T-helper 2 cell treated with Interferon-gamma antibody and Interleukin-4, amounts not matched to agents 5 μg/mL and 100 μg/mL, for 36 hours (primary cell): ENCODE measurements around the gene TEAD1.

ENCODE experiments used
- DNase-seq: peaks from one replicate; pipeline ENCODE4 v3.0.0; 2021; ENCODE audit warnings: low spot score
- H3K27ac Mint-ChIP-seq: one replicate; pipeline ENCODE4 v1.8.0; 2021; ENCODE audit warnings: mild to moderate bottlenecking, mixed read lengths
- H3K27me3 Mint-ChIP-seq: one replicate; pipeline ENCODE4 v1.8.0; 2021; ENCODE audit warnings: low read depth, mixed read lengths
- H3K36me3 Mint-ChIP-seq: one replicate; pipeline ENCODE4 v1.8.0; 2021; ENCODE audit warnings: low read depth, mixed read lengths
- H3K4me1 Mint-ChIP-seq: one replicate; pipeline ENCODE4 v1.8.0; 2021; ENCODE audit warnings: low read depth, mixed read lengths
- H3K4me3 Mint-ChIP-seq: one replicate; pipeline ENCODE4 v1.8.0; 2022; ENCODE audit warnings: mild to moderate bottlenecking, moderate library complexity, mixed read lengths
- H3K9me3 Mint-ChIP-seq: one replicate; pipeline ENCODE4 v1.8.0; 2021; ENCODE audit warnings: mixed read lengths

Gene TEAD1

DNA sequence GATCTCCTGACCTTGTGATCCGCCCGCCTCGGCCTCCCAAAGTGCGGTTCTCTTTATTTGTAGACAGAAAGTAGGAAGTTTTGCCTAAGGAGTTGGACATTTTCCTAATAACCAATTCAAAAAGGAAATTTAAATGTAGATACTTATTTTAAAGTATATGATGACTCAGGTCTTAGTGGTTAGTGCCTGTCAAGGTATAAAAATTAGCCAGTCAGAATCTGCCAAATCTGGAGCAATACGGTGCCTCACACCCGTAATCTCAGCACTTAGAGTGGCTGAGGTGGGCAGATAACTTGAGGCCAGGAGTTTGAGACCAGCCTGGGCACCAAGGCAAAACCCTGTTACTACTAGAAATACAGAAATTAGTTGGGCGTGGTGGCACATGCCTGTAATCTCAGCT lies 248.2 kb downstream of the TEAD1 start:
- no peak for DNase-seq
- Mint-ChIP-seq H3K4me3 (no peak overlapping the region), H3K9me3 (no peaks in the 10 kb centered on the region), H3K27ac (no peak overlapping the region), H3K4me1 (no peaks in the 10 kb centered on the region), H3K27me3 (no peaks in the 10 kb centered on the region), H3K36me3 (no peaks in the 10 kb centered on the region)

DNA sequence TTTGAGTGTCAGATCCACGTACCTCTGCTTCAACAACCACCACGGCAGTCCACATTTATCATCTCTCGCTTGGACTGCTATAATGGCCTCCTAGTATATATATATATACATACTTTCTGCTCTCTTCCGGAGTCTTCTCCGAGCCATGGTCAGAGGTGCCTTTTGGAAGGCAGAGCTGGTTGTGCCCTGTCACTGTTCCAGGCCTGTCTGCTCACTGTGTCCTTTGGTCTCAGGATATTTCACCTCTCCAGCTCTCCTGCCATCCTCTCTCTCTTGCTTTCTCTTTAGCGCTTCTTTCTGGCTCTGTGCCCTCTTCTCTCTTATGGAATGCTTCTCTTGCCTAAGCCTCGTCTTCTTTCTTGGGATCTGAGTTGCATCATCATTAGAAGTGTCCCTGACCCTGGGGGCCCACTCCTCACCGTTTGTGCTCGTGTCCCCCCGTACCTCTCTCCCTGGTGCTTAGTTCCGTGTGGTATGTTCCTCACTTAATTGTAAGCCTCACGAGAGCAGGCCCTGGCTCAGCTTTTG lies 248.8 kb downstream of the TEAD1 start:
- Mint-ChIP-seq H3K27ac (no peak overlapping the region), H3K27me3 (no peaks in the 10 kb centered on the region), H3K9me3 (no peaks in the 10 kb centered on the region), H3K4me1 (no peaks in the 10 kb centered on the region), H3K4me3 (no peak overlapping the region), H3K36me3 (no peaks in the 10 kb centered on the region)
- no peak for DNase-seq

DNA sequence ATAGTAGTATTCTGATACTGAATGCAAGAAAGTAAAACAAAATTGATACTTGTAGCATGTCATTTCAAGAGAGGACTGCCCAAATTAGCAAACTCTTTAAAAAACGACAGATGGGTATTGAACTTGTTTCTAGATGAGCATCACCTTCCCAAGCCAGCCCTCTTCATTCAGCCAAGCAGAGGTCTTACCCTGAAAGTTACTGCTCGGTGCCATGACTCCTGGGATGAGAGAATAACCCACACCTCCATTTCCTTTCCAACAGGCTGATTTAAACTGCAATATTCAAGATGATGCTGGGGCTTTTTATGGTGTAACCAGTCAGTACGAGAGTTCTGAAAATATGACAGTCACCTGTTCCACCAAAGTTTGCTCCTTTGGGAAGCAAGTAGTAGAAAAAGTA lies 250.4 kb downstream of the TEAD1 start:
- Mint-ChIP-seq H3K9me3 (no peaks in the 10 kb centered on the region), H3K27ac (no peak overlapping the region), H3K4me3 (no peak overlapping the region), H3K27me3 (no peaks in the 10 kb centered on the region), H3K36me3 (no peaks in the 10 kb centered on the region), H3K4me1 (no peaks in the 10 kb centered on the region)
- DNase-seq: no peak

DNA sequence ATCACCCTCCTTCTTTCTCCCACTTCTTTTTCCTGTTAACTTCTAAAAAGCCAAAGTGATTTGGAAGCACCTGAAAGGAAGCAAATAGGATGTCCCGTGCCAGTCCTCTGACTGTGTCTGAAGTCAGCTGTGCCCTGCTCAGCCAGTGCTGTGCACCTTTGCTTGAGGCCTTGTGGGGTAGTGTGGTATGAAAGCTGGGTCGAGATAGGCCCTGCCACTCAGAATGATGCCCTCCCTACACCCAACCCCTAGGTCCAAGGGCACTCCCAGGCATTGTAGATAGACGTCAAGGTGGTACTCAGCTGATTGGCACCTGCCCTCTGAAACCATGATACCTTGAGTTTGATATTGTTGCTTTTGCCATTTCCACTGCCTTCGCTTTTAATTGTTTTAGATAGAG lies 251.3 kb downstream of the TEAD1 start:
- H3K27me3 Mint-ChIP-seq: no peaks in the 10 kb centered on the region
- DNase-seq: no peak
- H3K9me3 Mint-ChIP-seq: no peaks in the 10 kb centered on the region
- no peaks in the 10 kb centered on the region for H3K4me1 Mint-ChIP-seq
- no peak overlapping the region for H3K27ac Mint-ChIP-seq
- H3K4me3 Mint-ChIP-seq: no peak overlapping the region
- no peaks in the 10 kb centered on the region for H3K36me3 Mint-ChIP-seq

DNA sequence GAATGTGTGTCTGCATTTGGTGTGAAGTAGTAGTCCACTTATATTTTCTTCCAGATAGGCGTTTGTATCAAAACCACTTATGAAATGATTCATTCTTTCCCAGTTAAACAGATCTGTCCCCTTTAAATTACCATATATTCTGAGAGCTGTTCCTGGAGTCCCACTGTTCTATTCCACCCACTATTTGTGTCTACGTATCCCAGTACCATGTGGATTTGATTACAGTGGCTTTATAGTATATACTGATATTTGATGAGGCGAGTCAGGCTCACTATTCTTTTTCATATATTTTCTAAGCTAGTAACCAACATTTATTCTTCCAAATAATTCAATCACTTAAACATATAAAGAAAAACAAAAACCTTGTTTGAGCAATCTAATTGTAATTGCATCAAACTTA lies 253.0 kb downstream of the TEAD1 start:
- Mint-ChIP-seq H3K9me3 (no peaks in the 10 kb centered on the region), H3K27ac (no peak overlapping the region), H3K4me3 (no peak overlapping the region), H3K36me3 (no peaks in the 10 kb centered on the region), H3K4me1 (no peaks in the 10 kb centered on the region), H3K27me3 (no peaks in the 10 kb centered on the region)
- no peak for DNase-seq

DNA sequence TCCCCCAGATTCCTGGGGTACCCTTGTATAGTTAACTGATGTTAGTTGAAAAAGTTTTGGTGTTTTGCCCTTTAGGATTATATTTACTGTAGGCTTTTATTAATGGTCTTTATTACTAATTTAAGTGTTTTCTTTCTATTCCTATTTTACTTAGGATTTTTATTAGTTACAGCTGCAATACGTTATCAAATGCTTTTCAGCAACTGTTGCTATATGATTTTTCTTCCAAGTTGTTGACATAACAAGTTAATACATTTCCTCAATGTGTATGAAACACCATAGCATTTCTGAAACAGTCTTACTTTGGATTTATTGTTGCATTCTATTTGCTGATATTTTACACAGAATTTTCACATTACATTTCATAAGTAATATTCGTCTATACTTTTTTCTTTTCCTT lies 253.7 kb downstream of the TEAD1 start:
- Mint-ChIP-seq H3K27ac (no peak overlapping the region), H3K27me3 (no peaks in the 10 kb centered on the region), H3K36me3 (no peaks in the 10 kb centered on the region), H3K9me3 (no peaks in the 10 kb centered on the region), H3K4me1 (no peaks in the 10 kb centered on the region), H3K4me3 (no peak overlapping the region)
- DNase-seq: no peak

DNA sequence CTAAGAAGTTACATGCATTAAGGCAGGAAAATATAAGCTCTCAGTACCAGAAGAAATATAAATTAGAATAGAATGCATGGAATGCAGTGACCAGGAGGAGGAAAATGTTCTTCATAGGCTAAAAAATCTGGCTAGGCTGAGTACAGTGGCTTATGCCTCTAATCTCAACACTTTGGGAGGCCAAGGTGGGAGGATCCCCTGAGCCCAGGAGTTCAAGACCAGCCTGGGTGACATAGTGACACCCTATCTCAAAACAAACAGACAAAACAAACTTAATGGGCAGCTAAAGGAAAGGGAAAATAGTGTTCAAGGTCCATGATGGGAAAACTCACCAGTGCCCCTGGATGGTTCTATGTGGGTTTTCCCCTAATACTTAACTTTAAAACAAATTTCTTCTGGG lies 256.6 kb downstream of the TEAD1 start:
- H3K36me3 Mint-ChIP-seq: no peaks in the 10 kb centered on the region
- no peak for DNase-seq

DNA sequence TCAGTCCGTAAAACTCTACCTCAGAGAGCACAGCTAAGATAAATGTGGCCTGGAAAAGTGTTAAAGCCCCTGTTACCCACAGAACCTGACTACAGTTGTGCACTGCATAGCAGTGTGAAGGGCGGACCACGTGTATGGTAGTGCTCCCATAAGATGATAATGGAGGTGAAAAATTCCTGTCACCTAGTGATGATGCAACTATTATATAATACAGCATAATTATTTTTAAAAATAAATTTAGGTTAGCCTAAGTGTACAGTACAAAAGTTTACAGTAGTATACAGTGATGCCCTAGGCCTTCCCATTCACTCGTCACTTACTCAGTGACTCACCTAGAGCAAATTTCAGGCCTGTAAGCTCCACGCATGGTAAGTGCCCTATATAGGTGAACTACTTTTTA lies 258.3 kb downstream of the TEAD1 start:
- Mint-ChIP-seq H3K4me3 (no peak overlapping the region), H3K36me3 (no peaks in the 10 kb centered on the region), H3K9me3 (no peaks in the 10 kb centered on the region), H3K27ac (no peak overlapping the region), H3K4me1 (no peaks in the 10 kb centered on the region), H3K27me3 (peaks cover 2% of the 10 kb centered on the region)
- DNase-seq: no peak

More for the DNA sequence above, 256.6 kb downstream of the TEAD1 start:
- Mint-ChIP-seq H3K27me3 (no peaks in the 10 kb centered on the region), H3K9me3 (no peaks in the 10 kb centered on the region), H3K4me3 (no peak overlapping the region), H3K27ac (no peak overlapping the region), H3K4me1 (no peaks in the 10 kb centered on the region)

DNA sequence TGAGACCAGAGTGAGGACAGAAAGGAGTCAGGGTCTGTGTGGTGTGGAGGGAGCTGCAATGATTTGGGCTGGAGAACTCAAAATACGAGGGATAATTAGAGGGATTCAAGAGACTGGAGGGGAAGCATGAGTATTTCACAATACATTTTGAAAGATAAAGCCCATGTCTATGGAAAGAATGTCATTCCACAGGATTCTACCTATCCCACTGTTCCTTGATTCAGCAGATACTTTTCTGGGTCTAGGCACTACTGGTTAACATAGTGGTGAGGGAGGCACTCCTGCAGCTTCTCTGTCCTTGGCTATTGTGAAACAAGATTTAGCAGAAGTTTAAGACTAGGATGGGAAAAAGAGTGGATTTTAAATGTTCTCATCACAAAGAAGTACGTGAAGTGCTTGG lies 262.0 kb downstream of the TEAD1 start:
- no peak overlapping the region for H3K27ac Mint-ChIP-seq
- no peak overlapping the region for H3K4me3 Mint-ChIP-seq
- no peaks in the 10 kb centered on the region for H3K36me3 Mint-ChIP-seq
- H3K27me3 Mint-ChIP-seq: peaks cover 7% of the 10 kb centered on the region
- no peak for DNase-seq
- H3K9me3 Mint-ChIP-seq: no peaks in the 10 kb centered on the region
- H3K4me1 Mint-ChIP-seq: no peaks in the 10 kb centered on the region

DNA sequence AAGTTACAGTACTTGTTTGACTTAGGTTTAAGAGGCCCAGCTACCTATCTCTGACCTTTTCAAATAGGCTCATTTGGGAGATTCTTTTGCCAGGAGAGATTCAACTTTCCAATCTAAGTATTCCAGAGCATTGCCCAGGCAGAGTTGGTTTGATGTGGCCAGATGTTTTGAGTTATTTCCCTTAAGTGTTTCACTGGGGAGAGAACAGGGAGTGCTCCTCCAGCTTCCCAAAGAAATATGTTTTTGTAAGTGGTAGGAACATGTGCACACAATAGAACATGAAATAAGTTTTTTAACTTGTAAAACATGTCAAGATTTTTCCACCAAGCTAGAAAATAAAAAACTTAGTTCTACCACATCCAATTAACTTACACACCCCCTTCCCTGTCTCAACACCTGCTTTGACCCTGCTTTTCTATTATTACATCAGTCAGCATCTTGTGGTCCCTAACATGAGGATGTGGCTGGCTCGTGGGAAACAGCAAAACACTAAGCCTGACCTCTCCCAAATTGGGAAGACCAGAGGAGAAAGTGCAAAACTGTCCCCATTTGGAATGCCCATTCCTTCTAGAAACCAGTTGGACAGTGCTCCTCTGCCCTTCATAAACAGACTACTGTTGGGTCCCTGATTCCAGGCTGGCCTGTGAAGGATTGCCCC lies 264.5 kb downstream of the TEAD1 start:
- Mint-ChIP-seq H3K27me3 (peaks cover 7% of the 10 kb centered on the region), H3K27ac (no peak overlapping the region)

DNA sequence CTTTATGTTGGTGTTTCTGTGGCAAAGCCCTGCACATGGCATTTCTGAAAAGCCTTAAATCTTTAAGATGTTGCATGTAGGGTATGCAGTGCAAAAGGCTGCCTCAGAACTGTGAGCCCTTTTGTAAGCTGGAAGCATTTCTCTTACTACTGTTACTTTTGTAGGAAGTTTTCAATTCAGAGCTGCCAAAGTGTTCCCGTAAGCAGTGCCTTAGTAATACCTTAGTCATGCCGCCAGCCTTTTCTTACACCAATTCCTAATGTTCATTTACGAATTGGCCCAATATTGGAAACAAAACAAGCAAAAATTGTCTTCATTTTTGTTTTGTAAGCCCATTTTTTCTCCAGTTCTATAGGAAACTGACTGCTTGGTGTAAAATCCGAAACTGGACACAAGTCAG lies 267.4 kb downstream of the TEAD1 start:
- no peak overlapping the region for H3K4me3 Mint-ChIP-seq

More for the DNA sequence above, 264.5 kb downstream of the TEAD1 start:
- Mint-ChIP-seq H3K36me3 (no peaks in the 10 kb centered on the region), H3K9me3 (no peaks in the 10 kb centered on the region), H3K4me1 (no peaks in the 10 kb centered on the region), H3K4me3 (no peak overlapping the region)
- no peak for DNase-seq

DNA sequence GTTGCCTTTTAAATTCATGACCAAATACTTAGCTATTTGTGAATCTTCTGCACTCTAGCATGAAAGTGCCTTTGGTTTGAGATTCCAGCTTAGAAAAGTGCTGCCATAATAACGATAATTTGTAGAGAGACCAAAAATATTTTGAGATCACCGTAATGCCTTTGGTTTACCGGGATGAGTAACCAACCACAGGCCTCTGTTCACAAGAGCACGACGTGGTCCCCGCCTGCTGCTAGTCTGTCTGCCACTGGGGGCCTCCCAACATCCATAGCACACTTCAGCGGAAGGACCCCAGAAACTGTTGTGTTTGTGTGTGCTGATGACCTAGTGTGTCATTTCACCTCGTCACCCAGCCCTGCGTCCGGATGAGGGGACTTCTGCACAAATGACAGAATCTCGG lies 267.9 kb downstream of the TEAD1 start:
- Mint-ChIP-seq H3K36me3 (no peaks in the 10 kb centered on the region), H3K4me3 (no peak overlapping the region), H3K27ac (no peak overlapping the region), H3K4me1 (no peaks in the 10 kb centered on the region), H3K9me3 (no peaks in the 10 kb centered on the region), H3K27me3 (peaks cover 5% of the 10 kb centered on the region)
- no peak for DNase-seq

More for the DNA sequence above, 267.4 kb downstream of the TEAD1 start:
- H3K27me3 Mint-ChIP-seq: peaks cover 5% of the 10 kb centered on the region
- H3K9me3 Mint-ChIP-seq: no peaks in the 10 kb centered on the region
- no peaks in the 10 kb centered on the region for H3K4me1 Mint-ChIP-seq
- DNase-seq: no peak
- H3K27ac Mint-ChIP-seq: no peak overlapping the region
- H3K36me3 Mint-ChIP-seq: no peaks in the 10 kb centered on the region

DNA sequence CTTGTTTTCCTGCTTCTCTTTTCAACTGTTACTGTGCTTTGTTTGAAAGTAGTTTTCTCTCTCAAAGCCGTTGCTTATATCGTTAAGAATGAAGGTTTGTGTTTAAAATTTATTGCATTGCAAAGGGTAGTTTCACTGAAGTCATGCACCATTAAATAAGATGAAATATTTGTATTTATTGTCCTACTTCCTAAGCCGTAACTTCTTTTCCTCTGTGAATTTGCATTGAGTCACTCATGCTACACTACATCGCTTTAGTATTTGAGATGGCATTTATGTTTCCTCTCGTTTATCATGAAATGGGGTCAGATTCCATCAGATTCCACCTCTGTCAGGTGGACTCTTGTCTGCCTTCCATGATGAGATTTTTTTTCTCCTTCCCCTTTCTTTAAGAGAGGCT lies 269.1 kb downstream of the TEAD1 start:
- Mint-ChIP-seq H3K4me3 (no peak overlapping the region), H3K27ac (no peak overlapping the region), H3K36me3 (no peaks in the 10 kb centered on the region), H3K4me1 (no peaks in the 10 kb centered on the region), H3K27me3 (peaks cover 6% of the 10 kb centered on the region), H3K9me3 (no peaks in the 10 kb centered on the region)
- DNase-seq: no peak

DNA sequence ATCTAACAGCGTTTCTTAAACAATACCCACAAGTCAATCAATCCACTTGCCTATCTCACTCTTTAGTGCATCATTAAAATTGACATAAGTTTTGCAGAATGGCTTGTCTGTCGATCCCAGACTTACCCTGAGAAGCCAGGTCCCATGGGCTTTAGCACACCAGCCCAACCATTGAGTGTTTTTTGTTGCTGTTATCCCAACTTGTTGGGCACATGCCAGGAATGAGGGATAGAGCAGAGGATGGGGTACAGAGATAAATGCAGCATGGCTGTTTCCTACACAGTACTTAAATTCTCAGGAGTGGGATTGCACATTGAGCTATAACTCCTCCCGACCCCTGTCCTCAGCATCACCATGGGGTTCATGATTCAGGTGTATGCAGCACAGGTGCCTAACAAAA lies 270.7 kb downstream of the TEAD1 start:
- H3K27me3 Mint-ChIP-seq: peaks cover 3% of the 10 kb centered on the region
- no peaks in the 10 kb centered on the region for H3K36me3 Mint-ChIP-seq
- no peaks in the 10 kb centered on the region for H3K4me1 Mint-ChIP-seq
- H3K4me3 Mint-ChIP-seq: no peak overlapping the region
- no peak overlapping the region for H3K27ac Mint-ChIP-seq
- no peak for DNase-seq
- H3K9me3 Mint-ChIP-seq: no peaks in the 10 kb centered on the region

DNA sequence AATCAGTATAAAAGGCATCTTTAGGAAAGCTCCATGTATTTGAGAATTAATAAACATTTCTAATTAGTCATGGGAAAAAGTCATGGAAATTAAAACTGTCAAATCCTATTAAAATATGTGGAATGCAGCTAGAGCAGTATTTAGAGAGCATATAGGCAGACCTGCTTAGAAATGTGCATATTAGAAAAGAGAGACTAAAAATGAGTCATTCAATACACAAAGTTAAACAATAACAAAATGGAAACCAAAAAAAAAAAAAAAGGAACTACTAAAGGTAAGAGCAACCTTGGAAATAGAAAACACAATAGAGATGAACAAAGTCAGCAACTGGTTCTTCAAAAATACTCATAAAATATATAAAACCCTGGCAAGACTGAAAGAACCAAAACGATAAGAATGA lies 275.2 kb downstream of the TEAD1 start:
- peaks cover 8% of the 10 kb centered on the region for H3K27me3 Mint-ChIP-seq
- peaks cover 8% of the 10 kb centered on the region for H3K9me3 Mint-ChIP-seq
- no peaks in the 10 kb centered on the region for H3K36me3 Mint-ChIP-seq
- H3K27ac Mint-ChIP-seq: no peak overlapping the region
- H3K4me3 Mint-ChIP-seq: no peak overlapping the region
- H3K4me1 Mint-ChIP-seq: no peaks in the 10 kb centered on the region
- no peak for DNase-seq
